A673 (cell line): ENCODE results near the gene PPP2R5E.

ENCODE experiments used
- CTCF ChIP-seq: fragments of 300-800, 200-600 bp; sonication (generic); conservative IDR thresholded peaks from 2 replicates; pipeline ENCODE4 v1.5.1; 2017; ENCODE audit warnings: low read depth, mild to moderate bottlenecking, antibody characterized with exemption, low read length, moderate library complexity, mixed read lengths
- EZH2 ChIP-seq: fragments of 200-600 bp; sonication (generic); IDR thresholded peaks from 2 replicates; pipeline ENCODE4 v1.6.1; 2017; ENCODE audit warnings: borderline replicate concordance, low read depth, mild to moderate bottlenecking, mixed read lengths, antibody characterized with exemption, low read length; ENCODE audit not compliant: poor library complexity, severe bottlenecking

- TF ChIP-seq CTCF = no peak
- TF ChIP-seq EZH2 = no peak
Observed at GRCh38 chr14:63342371-63342770, 200.8 kb downstream of the PPP2R5E start.
